Measurements from ENCODE around the gene SUPT20H. TPM values are rescaled to one million over a fixed set of nuclear protein-coding genes. Genes with fewer than 3 reads are reported as not detected.

Gene SUPT20H
- total RNA-seq, 1 experiment from 2014 or later, result 16.8 TPM

GRCh38 chr13:37009692-37010091 is 49.8 kb downstream of the SUPT20H start:
- Histone ChIP-seq H3F3A (ENCODE audit: low read length, unreplicated experiment) (peaks cover 4% of the 10 kb centered on the region), H3K4me2 (ENCODE audit: low read length) (no peak overlapping the region), H3K9ac (ENCODE audit: low read length) (no peak overlapping the region), H3K27ac (ENCODE audit: low read length) (no peak overlapping the region), H3K79me2 (ENCODE audit: low read length) (no peaks in the 10 kb centered on the region), H2AFZ (ENCODE audit: low read length) (no peak overlapping the region), H4K20me1 (ENCODE audit: low read length) (no peaks in the 10 kb centered on the region), H3K9me3 (ENCODE audit: low read length) (no peaks in the 10 kb centered on the region), H3K4me3 (ENCODE audit: low read length) (no peak overlapping the region), H3K36me3 (ENCODE audit: low read depth, low read length) (peaks cover 48% of the 10 kb centered on the region), H3K27me3 (ENCODE audit: low read length) (no peaks in the 10 kb centered on the region), H3K4me1 (ENCODE audit: insufficient read depth, low read length) (no peaks in the 10 kb centered on the region), H3K9me2 (replicated peaks; ENCODE audit: low read length) (no peaks in the 10 kb centered on the region)
- no TSS peak for BruUV-seq (replicated peaks)
- no peak for TF ChIP-seq EZH2 (IDR thresholded peaks at IDR 0.05; ENCODE audit: low read length, unreplicated experiment)
- no peak for TF ChIP-seq CTCF (conservative IDR thresholded peaks at IDR 0.05; ENCODE audit: low read depth, low read length)
- TF ChIP-seq EZH2phosphoT487 (IDR thresholded peaks at IDR 0.05; ENCODE audit: borderline replicate concordance, low read length), result no peak
- POLR2A ChIA-PET (ENCODE audit: unreplicated experiment), result no interaction called here
- DNase-seq (no peak), ATAC-seq (no peak)
- intact Hi-C loops (cut with micrococcal nuclease), result no loop called here
- CTCF ChIA-PET, result no interaction called here

DNA sequence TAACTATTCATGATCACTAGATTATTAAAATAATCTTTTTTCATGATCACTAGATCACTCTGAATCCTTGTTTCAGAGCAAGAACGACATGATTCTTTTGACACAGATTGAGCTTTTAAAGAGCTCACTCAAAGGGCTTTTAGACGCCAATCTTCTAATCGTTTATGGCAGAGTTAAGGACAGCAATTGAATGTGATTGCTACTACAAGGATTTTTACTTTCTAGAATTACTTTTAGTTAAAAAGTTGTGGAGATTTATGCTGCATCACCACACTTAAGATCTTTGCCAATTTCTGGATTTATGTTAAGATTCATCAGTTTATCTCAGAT is 57.6 kb downstream of the SUPT20H start:
- peak overlapping the region; percentile 5; the same call in 1 of the 2 replicates for H2AFZ ChIP-seq (ENCODE audit: low read length)
- H3K9ac ChIP-seq (ENCODE audit: low read length), result peak overlapping the region; percentile 96; the same call in 1 of the 2 replicates
- CTCF ChIA-PET, result no interaction called here
- intact Hi-C loops (cut with micrococcal nuclease), result loop anchor here (2.0 kb wide), 1 partner anchor 57 kb away; the partner anchor contains the start of gene SUPT20H
- POLR2A ChIA-PET (ENCODE audit: unreplicated experiment), result no interaction called here
- no peaks in the 10 kb centered on the region for H3K9me2 ChIP-seq (replicated peaks; ENCODE audit: low read length)
- H3K27ac ChIP-seq (ENCODE audit: low read length), result no peak overlapping the region
- peak overlapping the region; percentile 96 for H3K4me3 ChIP-seq (ENCODE audit: low read length)
- no peak for TF ChIP-seq EZH2phosphoT487 (IDR thresholded peaks at IDR 0.05; ENCODE audit: borderline replicate concordance, low read length)
- TF ChIP-seq EZH2 (IDR thresholded peaks at IDR 0.05; ENCODE audit: low read length, unreplicated experiment), result no peak
- no peak for TF ChIP-seq CTCF (conservative IDR thresholded peaks at IDR 0.05; ENCODE audit: low read depth, low read length)
- peak overlapping the region; percentile 93 for H3K4me2 ChIP-seq (ENCODE audit: low read length)
- no peaks in the 10 kb centered on the region for H3K27me3 ChIP-seq (ENCODE audit: low read length)
- H4K20me1 ChIP-seq (ENCODE audit: low read length), result no peaks in the 10 kb centered on the region
- no peaks in the 10 kb centered on the region for H3K9me3 ChIP-seq (ENCODE audit: low read length)
- no peaks in the 10 kb centered on the region for H3F3A ChIP-seq (ENCODE audit: low read length, unreplicated experiment)
- peaks cover 12% of the 10 kb centered on the region for H3K4me1 ChIP-seq (ENCODE audit: insufficient read depth, low read length)
- peaks cover 38% of the 10 kb centered on the region for H3K79me2 ChIP-seq (ENCODE audit: low read length)
- DNase-seq, result no peak
- H3K36me3 ChIP-seq (ENCODE audit: low read depth, low read length), result peaks cover 26% of the 10 kb centered on the region; the same call in 1 of the 2 replicates
- no peak for ATAC-seq
- no TSS peak for BruUV-seq (replicated peaks)

DNA sequence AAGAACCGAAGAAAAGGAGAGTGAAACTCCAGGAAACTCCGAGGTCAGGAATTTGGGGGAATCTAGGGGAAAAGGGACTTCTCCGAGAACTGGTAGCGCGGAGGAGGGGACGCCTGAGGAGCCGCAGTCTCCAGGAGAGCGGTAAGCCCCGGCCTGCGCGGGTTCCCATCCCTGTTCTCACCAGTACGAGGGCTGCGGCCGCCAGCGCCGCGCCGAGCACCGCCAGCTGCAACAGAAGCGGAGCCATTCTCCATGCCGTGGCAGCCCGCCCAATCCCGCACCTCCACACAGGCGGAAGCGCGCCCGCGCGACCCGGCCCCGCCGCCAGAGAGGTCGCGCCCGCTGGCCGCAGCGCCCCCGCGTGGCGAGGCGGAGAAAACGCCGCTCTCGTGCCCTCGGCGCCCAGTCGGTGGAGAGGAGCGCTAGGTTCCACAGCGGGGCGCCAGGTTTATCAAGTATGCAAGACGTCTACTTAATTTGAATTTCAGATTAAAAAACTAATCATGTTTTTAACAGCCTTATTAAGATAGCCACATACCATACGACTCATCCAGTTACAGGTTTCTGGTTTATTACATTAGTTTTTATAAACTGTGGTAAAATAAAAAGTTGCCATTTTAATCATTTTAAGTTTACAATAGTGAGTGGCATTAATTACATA is 60.3 kb downstream of the SUPT20H start, which contains the start of gene ALG5:
Gene ALG5, minus strand, starts transcription at position 287 of the 661 bp plus-strand sequence. Its CDS starts 40 bp downstream, at position 247.
- H3K36me3 ChIP-seq (ENCODE audit: low read depth, low read length), result peaks cover 7% of the 10 kb centered on the region; the same call in 1 of the 2 replicates
- POLR2A ChIA-PET (ENCODE audit: unreplicated experiment), result no interaction called here
- ATAC-seq, result peak; percentile 67
- peak within 1 kb of the TSS; percentile 93 for H3K4me2 ChIP-seq (ENCODE audit: low read length)
- no peaks in the 10 kb centered on the region for H3K27me3 ChIP-seq (ENCODE audit: low read length)
- peaks cover 12% of the 10 kb centered on the region for H3K4me1 ChIP-seq (ENCODE audit: insufficient read depth, low read length)
- no peaks in the 10 kb centered on the region for H3K9me3 ChIP-seq (ENCODE audit: low read length)
- H3K79me2 ChIP-seq (ENCODE audit: low read length), result peaks cover 58% of the 10 kb centered on the region
- TF ChIP-seq EZH2phosphoT487 (IDR thresholded peaks at IDR 0.05; ENCODE audit: borderline replicate concordance, low read length) (no peak), EZH2 (IDR thresholded peaks at IDR 0.05; ENCODE audit: low read length, unreplicated experiment) (no peak), CTCF (conservative IDR thresholded peaks at IDR 0.05; ENCODE audit: low read depth, low read length) (peak; percentile 85)
- peak within 1 kb of the TSS; percentile 96 for H3K4me3 ChIP-seq (ENCODE audit: low read length)
- no peaks in the 10 kb centered on the region for H3F3A ChIP-seq (ENCODE audit: low read length, unreplicated experiment)
- H3K27ac ChIP-seq (ENCODE audit: low read length), result peak within 1 kb of the TSS; percentile 92
- BruUV-seq (replicated peaks), result no TSS peak
- H3K9ac ChIP-seq (ENCODE audit: low read length), result peak within 1 kb of the TSS; percentile 96
- CTCF ChIA-PET, result no interaction called here
- intact Hi-C loops (cut with micrococcal nuclease), result no loop called here
- peak within 1 kb of the TSS; percentile 95 for H2AFZ ChIP-seq (ENCODE audit: low read length)
- peaks cover 4% of the 10 kb centered on the region; the same call in 1 of the 2 replicates for H4K20me1 ChIP-seq (ENCODE audit: low read length)
- peak; percentile 84 for DNase-seq
- no peaks in the 10 kb centered on the region for H3K9me2 ChIP-seq (replicated peaks; ENCODE audit: low read length)
